Measurements from ENCODE around the gene CFAP119.

Gene CFAP119

GRCh38 chr16:30780549-30780948 lies 18.7 kb upstream of the CFAP119 start:
- no peak for DNase-seq

DNA sequence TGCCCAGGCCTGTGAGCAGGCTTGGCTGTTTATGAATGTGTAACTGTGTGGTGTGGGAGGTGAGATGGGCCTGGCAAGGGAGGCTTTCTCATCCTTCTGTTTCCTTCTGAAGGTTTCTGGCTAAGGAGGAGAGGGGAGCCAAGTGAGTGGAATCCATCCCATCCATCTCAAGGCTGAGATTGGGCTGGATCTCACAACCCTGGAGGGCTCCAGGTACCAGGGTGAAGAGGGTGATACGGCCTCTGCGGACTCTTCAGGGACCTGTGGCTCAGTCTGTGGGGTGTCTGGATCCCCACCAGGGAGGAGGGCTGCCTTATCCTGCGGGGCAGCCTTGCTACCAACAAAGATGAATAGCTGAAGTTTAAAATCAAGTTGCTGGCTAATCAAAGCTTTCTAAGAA lies 18.2 kb upstream of the CFAP119 start:
- no peak for DNase-seq

GRCh38 chr16:30779596-30779995 lies 17.7 kb upstream of the CFAP119 start:
- no peak for DNase-seq

DNA sequence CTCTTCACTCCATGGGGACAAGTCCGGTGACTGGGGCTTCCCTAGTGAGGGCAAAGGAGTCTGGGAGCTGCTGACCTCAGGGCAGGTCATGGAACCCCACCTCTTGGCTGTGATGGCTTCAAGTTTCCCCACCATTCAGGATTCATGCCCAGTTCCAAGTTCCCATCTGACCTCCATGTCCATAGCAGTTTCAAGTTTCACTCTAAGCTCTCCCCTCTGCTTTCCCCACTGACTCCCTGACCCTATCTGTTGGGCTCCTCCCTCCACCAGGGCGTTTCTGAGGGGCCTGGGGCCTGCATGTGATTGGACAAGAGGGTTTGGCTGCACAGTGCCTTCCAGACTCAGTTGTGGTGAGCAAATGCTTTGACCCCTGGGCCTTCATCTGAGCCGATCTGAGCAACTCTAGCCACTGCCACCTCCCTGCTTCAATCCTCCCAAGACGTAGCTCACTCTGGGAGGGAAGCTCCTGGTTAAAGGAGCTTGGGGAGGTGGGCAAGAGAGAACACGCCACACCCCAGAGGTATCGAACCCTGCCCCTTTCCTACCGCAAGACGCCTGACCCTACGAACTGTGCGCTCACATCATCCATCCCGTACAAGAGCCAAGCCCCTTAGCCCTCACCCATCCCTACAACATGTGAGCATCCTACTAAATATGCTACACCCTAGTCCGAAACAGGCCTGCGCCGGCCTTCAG lies 16.8 kb upstream of the CFAP119 start:
- no peak for DNase-seq

DNA sequence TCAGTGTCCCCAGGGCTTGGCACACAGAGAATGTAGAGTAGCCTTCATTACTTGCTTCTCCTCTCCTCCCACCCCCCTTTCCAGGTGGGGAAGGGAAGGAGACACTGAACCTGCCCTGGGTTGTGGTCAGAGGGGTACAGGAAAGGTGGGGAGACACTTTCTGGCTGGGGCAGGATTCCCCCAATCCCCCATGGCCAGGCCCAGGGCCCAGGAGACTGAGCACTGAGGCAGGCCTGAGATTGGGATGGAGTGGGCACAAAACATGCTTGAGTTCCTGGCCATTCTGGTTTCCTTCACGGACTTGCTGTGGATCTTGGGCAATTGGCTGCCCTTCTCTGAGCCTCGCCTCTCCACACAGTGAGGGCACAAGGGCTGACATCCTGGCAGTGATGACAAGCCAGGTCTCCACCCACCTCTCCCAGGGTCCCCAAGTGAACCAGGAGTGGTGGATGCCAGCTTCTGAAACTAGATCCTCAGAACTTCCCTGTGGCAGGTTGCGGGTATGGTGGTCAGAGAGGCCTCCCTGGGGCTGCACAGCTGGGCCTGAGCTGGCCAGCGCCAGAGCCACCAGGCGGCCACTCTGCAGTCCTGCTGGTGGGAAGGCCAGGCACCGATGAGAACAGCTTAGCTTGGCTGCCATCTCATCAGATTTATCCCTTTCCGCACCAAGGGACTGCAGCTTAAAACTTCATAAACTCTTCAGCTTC lies 15.9 kb upstream of the CFAP119 start:
- no peak for DNase-seq

GRCh38 chr16:30775392-30776188 lies 13.7 kb upstream of the CFAP119 start:
- peak; percentile 81 to 82 for DNase-seq

- DNase-seq: no peak
Observed at GRCh38 chr16:30775131-30775391, 13.2 kb upstream of the CFAP119 start.

DNA sequence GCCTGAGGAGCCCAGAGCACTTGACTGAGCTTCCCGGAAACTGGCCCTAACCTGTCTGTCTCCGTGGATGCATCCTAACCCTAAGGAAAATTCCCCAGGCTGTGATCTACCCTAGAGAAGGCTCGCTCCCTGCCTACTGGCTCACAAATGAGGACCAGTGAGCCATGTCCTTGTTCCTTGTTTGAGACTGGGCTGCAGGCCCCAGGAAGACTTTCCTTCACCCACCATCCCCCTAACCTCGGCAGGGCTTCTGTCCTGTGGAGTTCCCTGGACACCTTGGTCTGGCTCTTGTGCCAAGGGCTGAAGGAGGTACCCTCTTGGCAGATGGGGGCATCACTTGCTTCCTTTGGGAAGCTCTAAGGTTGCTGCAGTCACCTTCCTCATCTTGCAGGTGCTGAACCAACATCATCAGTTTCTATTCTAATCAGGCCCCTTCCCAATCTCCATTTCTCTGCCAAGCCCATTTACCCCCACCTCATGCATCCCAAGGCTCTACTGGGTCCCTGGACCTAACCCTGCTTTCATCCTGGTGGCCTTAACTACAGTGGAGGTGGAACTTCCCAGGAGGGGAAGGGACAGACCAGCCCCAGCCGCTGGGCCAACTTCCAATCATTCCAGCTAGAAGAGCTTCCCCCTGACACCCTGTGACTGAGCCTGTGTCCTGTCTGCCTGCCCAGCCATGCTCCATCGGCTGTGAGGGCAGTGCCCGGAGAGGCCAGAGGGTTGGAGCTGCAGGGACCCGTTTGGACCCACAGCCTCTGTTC lies 12.7 kb upstream of the CFAP119 start:
- no peak for DNase-seq

DNA sequence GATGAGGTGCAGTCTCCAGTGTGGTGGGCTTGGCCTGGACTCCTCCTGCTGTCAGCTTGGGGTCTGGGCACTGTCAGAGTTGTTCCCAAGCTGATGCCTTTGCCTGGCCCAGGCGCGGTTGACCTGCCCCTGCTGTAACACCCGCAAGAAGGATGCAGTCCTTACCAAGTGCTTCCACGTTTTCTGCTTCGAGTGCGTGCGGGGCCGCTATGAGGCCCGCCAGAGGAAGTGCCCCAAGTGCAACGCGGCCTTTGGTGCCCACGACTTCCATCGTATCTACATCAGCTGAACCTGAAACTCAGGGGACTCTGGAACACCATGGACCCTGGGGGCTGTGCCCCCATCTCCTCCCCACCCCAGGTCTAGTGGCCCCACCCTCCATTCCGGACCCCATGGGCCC lies 12.0 kb upstream of the CFAP119 start:
- DNase-seq: no peak

- no peak for DNase-seq
Observed at GRCh38 chr16:30771726-30772125, 9.9 kb upstream of the CFAP119 start.

GRCh38 chr16:30769379-30770089 lies 7.7 kb upstream of the CFAP119 start:
- DNase-seq: no peak

DNA sequence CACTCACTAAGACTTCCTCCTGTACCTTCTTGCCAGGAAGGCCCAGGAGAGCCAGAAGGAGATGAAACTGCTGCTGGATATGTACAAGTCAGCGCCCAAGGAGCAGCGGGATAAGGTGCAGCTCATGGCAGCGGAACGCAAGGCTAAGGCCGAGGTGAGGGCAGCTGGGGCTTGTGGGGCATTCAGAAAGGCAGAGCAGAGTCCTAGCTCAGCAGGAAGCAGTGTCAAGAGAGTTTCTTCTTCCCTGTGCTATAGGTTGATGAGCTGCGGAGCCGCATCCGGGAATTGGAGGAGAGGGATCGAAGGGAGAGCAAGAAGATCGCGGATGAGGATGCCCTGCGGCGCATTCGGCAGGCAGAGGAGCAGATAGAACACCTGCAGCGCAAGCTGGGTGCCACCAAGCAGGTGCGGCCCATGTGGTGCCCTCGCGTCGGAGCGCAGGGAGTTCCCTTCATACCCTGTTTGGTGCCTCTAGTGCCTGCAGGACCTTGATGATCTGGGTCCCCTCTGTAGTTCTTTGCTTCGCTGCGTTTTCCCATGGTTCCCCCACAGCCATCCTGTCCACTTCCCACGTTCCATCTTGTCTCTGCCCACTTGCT lies 6.8 kb upstream of the CFAP119 start:
- DNase-seq: no peak

- DNase-seq: no peak
Observed at GRCh38 chr16:30767767-30768465, 6.1 kb upstream of the CFAP119 start.

DNA sequence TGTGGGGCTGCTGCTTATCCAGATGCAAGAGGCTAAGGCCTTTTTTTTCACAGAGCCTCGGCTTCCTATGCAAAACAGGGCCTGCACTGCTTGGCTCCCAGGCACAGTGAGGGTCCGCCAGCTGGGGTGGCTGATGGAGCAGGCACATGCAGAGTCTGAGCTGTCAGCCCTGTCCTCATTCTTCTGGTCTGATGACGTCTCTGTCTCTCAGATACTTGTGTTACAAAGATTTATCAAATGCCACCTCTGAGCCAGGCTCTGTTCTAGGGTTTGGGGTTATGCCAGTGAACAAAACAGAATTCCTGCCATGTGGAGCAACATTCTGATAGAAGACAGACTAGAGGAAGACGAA lies 5.0 kb upstream of the CFAP119 start:
- no peak for DNase-seq

DNA sequence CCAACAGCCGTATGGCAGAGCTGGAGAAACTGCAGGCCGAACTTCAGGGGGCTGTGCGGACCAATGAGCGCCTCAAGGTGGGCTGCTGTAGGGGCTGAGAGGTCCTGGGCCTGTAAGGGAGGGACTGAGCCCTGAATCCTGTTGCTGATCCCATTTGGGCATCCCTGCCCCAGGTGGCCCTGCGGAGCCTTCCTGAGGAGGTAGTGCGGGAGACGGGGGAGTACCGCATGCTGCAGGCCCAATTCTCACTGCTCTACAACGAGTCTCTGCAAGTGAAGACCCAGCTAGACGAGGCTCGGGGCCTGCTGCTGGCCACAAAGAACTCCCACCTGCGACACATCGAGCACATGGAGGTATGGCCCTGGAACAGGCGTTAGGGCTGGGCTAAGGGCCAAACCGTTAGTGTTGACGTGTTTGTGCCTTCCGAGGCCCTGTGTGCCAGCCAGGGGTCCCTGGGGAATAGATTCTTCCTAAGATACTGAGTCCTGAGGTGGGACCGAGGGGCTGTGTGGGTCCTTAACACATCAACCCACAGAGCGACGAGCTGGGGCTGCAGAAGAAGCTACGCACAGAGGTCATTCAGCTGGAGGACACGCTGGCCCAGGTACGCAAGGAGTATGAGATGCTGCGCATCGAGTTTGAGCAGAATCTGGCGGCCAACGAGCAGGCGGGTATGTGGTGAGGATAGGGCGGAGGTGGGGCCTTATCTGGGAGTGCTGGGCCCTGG lies 4.5 kb upstream of the CFAP119 start:
- no peak for DNase-seq

- no peak for DNase-seq
Observed at GRCh38 chr16:30764816-30765465, 3.1 kb upstream of the CFAP119 start.

DNA sequence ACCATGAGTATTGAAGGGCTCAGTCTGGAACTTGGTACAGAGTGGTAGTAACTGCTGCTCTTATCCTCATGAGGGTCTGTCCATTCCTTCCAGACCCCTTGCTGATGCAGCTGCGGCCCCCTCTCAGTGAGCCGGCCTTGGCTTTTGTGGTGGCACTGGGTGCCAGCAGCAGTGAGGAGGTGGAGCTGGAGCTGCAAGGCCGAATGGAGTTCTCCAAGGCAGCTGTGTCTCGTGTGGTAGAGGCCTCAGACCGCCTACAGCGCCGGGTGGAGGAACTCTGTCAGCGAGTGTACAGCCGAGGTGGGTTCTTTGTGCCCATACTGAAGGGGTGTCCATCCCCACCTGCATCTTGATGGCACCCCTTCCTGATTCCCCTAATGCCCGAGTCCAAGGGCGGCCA lies 2.2 kb upstream of the CFAP119 start:
- DNase-seq: no peak

DNA sequence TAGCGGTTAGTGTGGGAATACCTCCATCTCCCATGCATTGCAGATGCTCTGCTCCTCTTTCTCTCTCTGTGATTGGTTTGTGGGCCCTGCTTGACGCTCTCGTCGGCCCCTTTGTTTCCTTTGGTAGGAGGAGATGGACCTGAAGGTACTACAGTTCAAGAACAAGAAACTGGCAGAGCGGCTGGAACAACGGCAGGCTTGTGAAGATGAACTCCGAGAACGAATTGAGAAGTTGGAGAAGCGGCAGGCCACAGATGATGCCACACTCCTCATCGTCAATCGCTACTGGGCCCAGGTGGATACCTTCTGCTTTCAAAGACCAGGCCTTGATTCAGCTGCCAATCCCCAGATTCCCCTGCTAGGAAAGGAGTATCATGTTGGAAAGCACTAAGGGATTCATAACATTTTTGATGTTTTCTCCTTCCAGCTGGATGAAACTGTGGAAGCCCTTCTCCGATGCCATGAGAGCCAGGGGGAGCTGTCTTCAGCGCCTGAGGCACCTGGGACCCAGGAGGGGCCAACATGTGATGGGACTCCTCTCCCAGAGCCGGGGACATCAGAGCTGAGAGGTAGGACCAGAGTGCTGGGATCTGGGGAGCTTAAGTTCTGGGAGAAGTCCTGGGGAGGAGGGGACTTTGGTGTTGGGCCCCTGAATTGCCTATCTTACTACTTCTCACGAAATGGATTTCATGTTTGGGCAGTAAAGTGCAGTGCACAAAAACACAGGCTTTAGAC lies 1.3 kb upstream of the CFAP119 start:
- no peak for DNase-seq

- no peak for DNase-seq
Observed at GRCh38 chr16:30761427-30761927, 385 bp downstream of the CFAP119 start.
